Colon (tissue), 2 donors: Measurements from ENCODE around the gene RAB15.

Source experiments
- FAIRE-seq: peaks from 2 replicates; lab custom pipeline; 2012; peaks lifted over from hg19 to GRCh38; lab: Jason Lieb, UNC
- donor health status: control.
- donor health status: control.

RAB15 gene

GRCh38 chr14:64906022-64906421 lies 66.1 kb downstream of the RAB15 start:
- FAIRE-seq, result no peak

- FAIRE-seq, result no peak
Observed at GRCh38 chr14:64899958-64900357, 72.2 kb downstream of the RAB15 start.
